ENCODE measurements around the gene YRDC.

Gene YRDC

DNA sequence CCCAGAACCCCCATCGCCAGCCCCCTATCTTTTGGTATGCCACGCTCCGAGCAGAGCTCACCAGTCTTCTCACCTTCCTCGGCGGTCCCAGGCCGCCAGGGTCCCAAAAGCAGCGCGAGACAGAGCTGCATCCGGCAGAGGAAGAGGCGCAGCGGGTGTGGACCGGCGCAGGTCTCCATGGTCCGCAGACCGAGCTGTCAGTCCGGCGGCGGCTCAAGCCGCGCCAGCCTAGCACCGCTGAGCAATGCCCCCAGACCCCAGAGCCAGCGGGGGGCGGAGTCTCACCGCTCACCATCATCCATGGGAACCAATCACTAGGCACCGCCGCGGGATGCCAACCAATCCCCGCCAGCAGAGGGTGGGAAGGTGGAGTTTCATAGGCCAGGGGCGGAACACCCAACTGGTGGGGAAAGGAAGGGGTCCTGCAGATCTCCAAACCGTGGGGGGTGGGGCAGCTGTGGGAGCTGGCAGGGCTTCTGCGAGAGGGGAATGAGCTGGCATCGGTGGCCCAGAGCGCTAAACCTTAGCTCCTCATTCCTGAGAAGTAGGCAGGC lies 43.0 kb downstream of the YRDC start, which contains the start of gene EPHA10:
TSS of gene EPHA10 (minus strand) at position 233 of the 554 bp plus-strand sequence. CDS start at position 179, 54 bp downstream.
- no peak for DNase-seq

DNA sequence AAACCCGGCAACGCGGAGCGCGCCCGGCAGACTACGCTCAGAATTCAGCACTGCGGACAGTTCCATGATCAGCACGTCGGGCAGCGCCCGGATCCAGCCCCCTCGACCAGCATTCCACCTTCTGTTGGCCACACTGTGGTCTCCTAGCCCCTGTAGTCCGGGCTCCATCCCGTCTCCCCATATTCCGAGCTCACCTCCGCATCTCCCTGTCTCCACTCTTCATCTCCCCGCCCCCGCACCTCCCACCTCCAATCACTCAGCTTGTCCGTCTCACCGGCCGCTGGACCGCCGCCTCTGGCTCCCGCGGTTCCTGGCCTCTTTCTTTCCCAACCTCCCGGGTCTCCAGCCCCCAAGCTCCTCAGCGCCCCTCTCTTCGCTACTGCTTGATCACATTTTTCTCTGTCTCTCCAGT lies 43.6 kb downstream of the YRDC start:
- peak; percentile 36 for DNase-seq

DNA sequence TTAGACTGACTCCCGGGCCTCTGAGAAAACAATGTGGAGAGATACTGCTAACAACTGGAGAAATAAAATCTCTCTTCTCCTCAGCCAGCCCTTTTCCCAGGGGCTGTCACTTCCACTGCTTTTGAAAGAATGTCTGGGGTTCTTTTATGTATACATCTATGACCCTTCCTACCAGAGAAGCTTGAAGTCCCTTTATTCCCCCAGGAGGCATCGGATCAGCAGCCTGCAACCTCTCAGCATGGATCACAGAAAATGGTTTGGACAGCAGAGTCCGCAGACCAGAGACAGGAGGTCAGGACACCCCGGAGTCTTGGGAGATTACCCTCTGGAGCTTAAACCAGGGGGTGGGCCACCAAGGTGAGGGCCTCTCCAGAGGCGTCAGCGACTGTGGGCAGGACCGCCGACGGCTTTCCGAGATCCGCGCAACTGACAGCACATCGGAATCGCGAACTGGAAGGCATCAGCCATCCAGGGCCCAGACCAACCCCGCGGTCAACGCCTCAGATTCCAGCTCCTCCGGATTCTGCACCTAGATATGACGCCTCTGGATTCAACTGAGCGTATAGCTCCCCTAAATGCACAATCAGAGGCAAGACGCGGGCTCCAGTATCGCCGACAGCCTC lies 44.1 kb downstream of the YRDC start:
- no peak for DNase-seq

DNA sequence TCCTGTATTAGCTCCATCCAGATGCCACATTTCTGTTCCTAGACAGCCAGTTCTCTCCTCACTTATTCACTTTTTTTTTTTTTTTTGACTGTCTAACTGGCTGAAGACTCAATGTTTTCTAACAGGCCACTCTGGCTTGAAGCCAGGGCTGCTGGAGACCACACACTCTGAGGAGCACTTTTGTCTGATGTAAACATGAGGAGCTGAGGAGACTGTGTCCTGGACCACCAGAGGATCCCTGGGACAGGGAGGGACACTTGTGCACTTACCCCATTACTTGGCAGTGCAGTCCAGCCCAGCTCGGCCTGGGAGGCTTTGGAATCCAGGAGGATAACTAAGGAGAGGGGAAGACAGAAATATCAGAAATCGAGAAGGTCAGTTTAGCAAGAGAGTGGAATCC lies 45.5 kb downstream of the YRDC start:
- no peak for DNase-seq

DNA sequence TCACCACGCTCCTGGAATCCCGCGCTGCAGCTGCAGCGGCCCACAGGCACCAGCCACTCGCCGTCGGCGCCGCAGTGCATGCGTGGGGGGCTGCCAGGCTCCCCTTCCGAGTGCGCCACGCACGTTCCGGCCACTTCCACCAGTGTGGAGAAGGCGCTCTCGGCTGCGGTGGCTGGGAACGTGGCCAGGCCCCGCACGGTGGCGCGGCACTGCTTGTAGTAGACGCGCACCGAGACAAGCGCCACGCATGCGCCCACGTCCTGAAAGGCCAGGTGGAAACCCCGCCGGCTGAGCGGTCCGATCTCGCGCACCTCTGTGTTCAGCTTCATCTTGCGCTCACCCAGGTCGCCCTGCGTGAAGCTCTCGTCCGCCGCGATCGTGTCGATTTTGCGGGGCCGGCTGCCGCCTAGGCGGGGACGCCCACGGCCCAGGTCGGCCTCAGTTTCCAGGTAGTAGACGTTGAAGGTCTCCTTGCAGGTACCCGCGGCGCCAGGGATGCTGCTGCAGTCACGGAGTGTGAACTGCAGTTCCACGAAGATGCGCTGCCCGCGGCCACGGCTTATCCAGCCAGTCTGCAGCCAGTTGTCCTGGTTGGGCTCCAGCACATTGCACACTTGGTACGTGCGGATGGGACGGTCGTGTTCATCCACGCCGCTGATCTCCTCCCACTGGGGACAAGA lies 46.5 kb downstream of the YRDC start:
- DNase-seq, result no peak

GRCh38 chr1:37759451-37759850 lies 48.6 kb downstream of the YRDC start:
- no peak for DNase-seq

DNA sequence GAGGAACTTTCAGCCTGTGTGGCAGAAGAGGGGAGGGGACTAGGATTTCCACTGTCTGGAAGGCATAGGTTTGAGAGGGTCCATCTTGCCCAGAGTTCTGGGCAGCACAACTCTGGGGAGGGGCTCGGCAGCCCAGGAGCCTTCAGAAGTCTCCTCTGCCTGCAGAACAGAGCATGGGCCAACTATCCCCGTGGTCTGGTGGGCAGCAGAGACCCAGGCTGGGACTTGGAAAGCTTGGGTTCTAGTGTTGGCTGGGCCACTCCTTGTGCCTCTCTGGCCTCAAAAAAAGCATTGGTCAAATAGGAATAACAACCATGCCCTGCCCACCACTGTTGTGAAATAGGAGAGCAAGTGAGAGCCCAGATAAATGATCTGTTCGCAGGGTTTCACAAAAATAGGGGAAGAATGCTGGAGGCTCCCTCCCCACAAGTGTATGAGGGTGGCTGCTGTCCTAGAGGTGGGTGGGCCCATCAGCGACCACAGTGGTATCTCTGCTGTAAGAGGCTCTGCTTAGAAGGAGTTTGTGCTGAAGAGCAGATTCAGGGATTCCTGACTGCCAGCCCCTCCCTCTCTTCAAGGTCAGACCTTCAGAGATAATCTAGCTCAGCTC lies 52.0 kb downstream of the YRDC start:
- no peak for DNase-seq

DNA sequence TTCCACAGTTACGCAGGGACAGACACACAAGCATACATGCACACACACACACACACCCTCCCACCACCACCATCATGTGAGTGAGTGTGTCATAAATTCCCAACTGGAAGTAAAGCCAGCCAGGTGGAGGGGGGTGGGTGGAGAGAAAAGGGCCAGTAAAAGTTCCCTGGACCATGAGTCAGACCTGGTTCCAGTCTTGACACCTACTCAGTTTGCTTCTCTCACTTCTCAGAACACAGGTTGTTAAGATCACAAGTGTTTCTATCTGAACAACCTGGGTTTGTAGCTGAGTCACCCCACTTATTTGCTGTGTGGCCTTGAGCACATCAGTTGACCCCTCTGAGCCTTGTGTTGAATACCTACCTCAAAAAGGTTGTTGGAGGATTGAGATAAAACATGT lies 52.7 kb downstream of the YRDC start:
- no peak for DNase-seq

DNA sequence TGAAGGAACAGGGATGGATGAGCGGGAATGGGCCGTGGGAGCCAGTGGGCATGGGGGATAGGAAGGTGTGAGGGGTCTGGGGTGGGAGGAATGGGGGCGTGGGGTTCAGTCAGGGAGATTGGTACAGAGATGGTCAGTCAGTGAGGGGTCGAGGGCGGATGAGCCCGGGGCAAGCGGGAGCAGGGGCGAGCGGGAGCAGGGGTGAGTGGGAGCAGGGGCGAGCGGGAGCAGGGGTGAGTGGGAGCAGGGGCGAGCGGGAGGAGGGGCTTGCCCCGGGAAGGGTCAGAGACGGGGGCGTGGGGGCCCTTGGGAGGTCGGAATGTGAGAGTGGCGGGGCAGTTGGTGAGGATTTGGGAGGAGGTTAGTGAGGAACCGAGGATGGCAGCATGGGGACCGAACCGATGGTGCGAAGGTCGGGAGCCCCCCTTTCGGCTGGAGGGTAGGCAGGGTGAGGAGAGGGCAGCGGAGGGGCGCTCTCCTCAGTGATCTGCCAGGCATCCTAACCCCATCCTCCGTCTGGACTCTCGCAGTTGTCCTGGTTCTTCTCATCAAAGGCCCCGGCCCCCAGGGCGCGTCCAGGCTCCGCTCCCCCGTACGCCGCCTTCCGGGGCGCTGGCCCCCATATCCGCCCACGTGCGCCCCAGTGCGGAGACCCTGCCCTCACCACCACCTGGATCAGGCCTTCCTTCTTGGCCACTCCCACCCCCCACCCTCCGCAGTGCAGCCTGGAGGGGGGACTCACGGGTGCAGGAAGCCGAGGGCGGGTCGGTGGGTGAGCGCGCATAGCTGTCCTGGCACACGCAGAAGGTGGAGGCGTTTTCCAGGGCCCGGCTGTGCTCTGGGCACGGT lies 54.3 kb downstream of the YRDC start:
- no peak for DNase-seq

All from EL (cell line).